ENCODE results near the gene FGFR3. TPM values are rescaled to one million over a fixed set of nuclear protein-coding genes. Genes with fewer than 3 reads are reported as not detected.

Gene FGFR3
- total RNA-seq, 1 experiment from 2014 or later: 34.3 TPM

DNA sequence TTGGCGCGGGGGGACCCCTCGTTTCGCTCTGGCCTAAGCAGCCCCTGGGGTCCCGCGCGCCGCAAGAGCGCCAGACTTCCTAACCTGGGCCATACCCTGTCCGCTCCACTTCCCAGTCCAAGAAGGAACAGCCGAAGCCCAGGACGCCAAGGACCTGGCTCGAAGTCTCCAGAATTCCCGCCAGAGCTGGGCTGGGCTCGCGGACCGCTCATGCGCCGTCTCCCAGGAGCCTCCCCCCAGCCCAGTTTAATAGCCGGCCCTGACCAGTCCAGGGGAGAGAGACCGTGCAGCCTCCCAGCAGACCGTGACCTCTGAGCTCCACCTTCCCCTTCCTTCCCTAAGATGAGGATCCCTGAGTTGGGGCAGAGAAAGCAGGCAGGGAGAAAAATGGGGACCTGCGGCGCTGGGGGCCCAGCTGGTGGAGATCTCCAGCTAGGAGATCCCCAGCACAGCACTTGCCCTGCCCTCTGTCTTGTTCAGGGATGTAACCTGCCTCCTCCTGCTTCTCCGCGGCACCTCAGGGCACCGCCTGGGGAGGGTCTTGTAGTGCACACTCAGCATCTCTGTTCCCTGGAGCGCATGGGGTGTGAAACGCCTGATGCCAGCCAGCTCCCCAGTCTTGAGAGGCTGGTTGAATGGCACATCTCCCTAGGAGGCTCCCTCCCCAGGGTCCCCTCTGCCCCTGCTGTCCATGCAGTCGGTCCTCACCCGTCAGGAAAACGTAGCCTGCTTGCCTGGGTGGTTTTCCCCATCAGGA is 64.0 kb downstream of the FGFR3 start:
- intact Hi-C loops (cut with micrococcal nuclease; ENCODE audit: unreplicated experiment): no loop called here
- BruUV-seq (replicated peaks): no TSS peak
- H3K9me3 Mint-ChIP-seq (ENCODE audit: low read depth, unreplicated experiment): no peaks in the 10 kb centered on the region
- peak; percentile 7 for DNase-seq
- CTCF ChIA-PET: interaction anchor here (0.9 to 1.3 kb wide), 2 partner anchors 14 to 53 kb away, joined by 4 to 5 read pairs; partner anchors contain the start of gene NSD2
- H3K27ac Mint-ChIP-seq (ENCODE audit: unreplicated experiment): no peak overlapping the region
- H3K4me3 Mint-ChIP-seq (ENCODE audit: low read depth, unreplicated experiment): peak overlapping the region; percentile 72
- H3K36me3 Mint-ChIP-seq (ENCODE audit: insufficient read depth, unreplicated experiment): peaks cover 34% of the 10 kb centered on the region
- TF ChIP-seq, protein P1, sequence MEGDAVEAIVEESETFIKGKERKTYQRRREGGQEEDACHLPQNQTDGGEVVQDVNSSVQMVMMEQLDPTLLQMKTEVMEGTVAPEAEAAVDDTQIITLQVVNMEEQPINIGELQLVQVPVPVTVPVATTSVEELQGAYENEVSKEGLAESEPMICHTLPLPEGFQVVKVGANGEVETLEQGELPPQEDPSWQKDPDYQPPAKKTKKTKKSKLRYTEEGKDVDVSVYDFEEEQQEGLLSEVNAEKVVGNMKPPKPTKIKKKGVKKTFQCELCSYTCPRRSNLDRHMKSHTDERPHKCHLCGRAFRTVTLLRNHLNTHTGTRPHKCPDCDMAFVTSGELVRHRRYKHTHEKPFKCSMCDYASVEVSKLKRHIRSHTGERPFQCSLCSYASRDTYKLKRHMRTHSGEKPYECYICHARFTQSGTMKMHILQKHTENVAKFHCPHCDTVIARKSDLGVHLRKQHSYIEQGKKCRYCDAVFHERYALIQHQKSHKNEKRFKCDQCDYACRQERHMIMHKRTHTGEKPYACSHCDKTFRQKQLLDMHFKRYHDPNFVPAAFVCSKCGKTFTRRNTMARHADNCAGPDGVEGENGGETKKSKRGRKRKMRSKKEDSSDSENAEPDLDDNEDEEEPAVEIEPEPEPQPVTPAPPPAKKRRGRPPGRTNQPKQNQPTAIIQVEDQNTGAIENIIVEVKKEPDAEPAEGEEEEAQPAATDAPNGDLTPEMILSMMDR (IDR thresholded peaks at IDR 0.05; ENCODE audit: unreplicated experiment): no peak
- peaks cover 11% of the 10 kb centered on the region for H3K4me1 Mint-ChIP-seq (ENCODE audit: low read depth, unreplicated experiment)
- H3K27me3 Mint-ChIP-seq (ENCODE audit: unreplicated experiment): peaks cover 13% of the 10 kb centered on the region

DNA sequence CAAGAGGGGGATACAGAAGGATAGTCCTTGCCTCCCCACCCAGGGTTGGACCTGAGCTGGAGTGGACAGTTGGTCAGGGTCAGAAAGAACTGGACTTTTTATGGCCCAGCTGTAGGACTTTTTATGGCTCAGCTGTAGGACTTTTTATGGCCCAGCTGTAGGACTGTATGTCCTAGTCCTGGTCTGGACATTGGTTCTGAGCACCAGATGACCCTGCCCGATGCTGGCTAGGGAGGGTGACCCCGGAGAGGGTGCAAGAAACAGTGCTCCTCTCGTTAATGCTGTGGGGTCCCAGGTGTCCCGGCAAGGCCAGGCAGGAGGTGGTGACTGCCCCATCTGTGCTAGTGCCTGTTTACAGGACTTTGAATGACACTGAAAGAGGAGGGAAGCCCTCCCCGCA is 64.8 kb downstream of the FGFR3 start:
- peaks cover 13% of the 10 kb centered on the region for H3K27me3 Mint-ChIP-seq (ENCODE audit: unreplicated experiment)
- DNase-seq: no peak
- no peak overlapping the region for H3K4me3 Mint-ChIP-seq (ENCODE audit: low read depth, unreplicated experiment)
- no peak overlapping the region for H3K27ac Mint-ChIP-seq (ENCODE audit: unreplicated experiment)
- intact Hi-C loops (cut with micrococcal nuclease; ENCODE audit: unreplicated experiment): no loop called here
- CTCF ChIA-PET: interaction anchor here (0.7 kb wide), 2 partner anchors 10 to 38 kb away, joined by 3 read pairs; no protein-coding TSS in a partner anchor
- TF ChIP-seq, protein P1 (IDR thresholded peaks at IDR 0.05; ENCODE audit: unreplicated experiment): no peak
- no peaks in the 10 kb centered on the region for H3K9me3 Mint-ChIP-seq (ENCODE audit: low read depth, unreplicated experiment)
- peaks cover 33% of the 10 kb centered on the region for H3K36me3 Mint-ChIP-seq (ENCODE audit: insufficient read depth, unreplicated experiment)
- BruUV-seq (replicated peaks): no TSS peak
- peaks cover 6% of the 10 kb centered on the region for H3K4me1 Mint-ChIP-seq (ENCODE audit: low read depth, unreplicated experiment)

Other genes starting within 250 kb of the FGFR3 start
- gene FAM53A, start 109.0 kb upstream of the FGFR3 start, total RNA-seq (2022): 5.3 and 7.3 TPM in 2 replicates
- gene SLBP, start 81.0 kb upstream of the FGFR3 start, total RNA-seq (2022): 46.1 and 49.3 TPM in 2 replicates
- 29.8 and 31.0 TPM in 2 replicates for gene TMEM129, start 72.0 kb upstream of the FGFR3 start, total RNA-seq (2022)
- 89.6 and 95.9 TPM in 2 replicates for gene TACC3, start 71.8 kb upstream of the FGFR3 start, total RNA-seq (2022)
- gene LETM1, start 62.9 kb downstream of the FGFR3 start, total RNA-seq (2022): 47.2 and 56.7 TPM in 2 replicates
- 96.0 and 104 TPM in 2 replicates for gene NSD2, start 78.1 kb downstream of the FGFR3 start, total RNA-seq (2022)
- gene NELFA, start 215.7 kb downstream of the FGFR3 start, total RNA-seq (2022): 29.9 and 30.4 TPM in 2 replicates

All from Calu3 (cell line).